ENCODE data around the gene ITIH5.

The ITIH5 gene

GRCh38 chr10:7529638-7530037 lies 137.1 kb downstream of the ITIH5 start:
- in situ Hi-C loops (cut with HindIII; ENCODE audit: low sequenced_read_pairs): loop anchor here (10.0 kb wide), 3 partner anchors 85 to 1775 kb away; no protein-coding TSS in a partner anchor

DNA sequence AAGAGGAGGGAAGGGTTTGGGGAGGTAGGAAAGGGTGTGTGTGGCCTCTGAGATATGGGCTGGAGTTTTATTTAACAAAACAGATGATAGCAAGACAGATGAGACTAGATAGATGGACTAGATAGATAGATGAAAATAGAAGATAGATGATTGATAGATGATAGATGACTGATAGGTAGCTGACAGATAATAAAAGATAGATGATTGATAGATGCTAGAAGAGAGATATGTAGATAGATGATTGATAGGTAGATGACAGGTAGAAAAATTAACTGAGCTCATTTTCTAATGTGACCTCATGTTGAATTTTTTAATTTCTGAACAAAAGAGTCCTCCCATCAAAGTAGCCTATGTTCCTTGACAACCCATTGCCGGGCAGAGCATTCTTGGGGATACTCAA lies 139.3 kb downstream of the ITIH5 start:
- in situ Hi-C loops (cut with HindIII; ENCODE audit: low sequenced_read_pairs): no loop called here

DNA sequence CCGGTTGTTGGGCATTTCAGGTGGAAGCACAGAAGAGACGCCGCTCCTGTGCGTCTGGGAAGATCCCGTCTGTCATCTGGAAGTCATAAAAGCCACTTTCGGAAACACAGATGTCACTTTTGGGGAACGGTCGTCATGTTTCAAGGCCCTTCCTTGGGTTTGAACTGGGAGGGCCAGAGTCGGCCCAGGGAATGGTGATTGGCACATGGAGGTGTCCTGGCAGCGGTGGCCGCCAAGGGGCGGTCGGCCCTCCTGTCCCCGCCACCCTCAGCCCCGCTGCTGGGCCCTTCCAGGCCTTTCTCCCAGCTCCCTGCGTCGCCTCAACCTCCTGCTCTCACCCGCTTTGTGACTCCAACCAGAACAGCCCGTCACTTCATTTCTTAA lies 140.8 kb downstream of the ITIH5 start:
- in situ Hi-C loops (cut with HindIII; ENCODE audit: low sequenced_read_pairs): no loop called here

GRCh38 chr10:7525314-7526016 lies 141.3 kb downstream of the ITIH5 start:
- in situ Hi-C loops (cut with HindIII; ENCODE audit: low sequenced_read_pairs): no loop called here

DNA sequence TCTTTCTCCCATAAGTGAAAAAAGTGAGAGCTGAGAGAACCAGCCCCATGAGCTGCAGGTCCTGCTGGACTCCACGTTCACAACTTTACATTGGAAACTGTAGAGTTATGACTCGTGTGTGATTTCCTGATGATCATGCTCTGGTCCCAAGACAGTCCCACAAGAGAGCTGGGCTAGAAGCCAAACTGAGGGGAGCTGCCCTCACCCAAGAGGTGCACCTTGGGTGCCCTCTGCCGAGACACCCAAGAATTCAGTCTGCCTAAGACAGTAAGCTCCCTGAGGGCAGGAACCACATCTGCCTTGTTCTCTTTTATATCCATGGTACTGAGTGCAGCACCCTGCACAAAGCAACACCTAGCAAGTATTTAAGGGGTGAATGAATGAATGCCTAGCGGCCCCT lies 143.1 kb downstream of the ITIH5 start:
- in situ Hi-C loops (cut with HindIII; ENCODE audit: low sequenced_read_pairs): no loop called here

GRCh38 chr10:7520507-7521485 lies 146.0 kb downstream of the ITIH5 start:
- in situ Hi-C loops (cut with HindIII; ENCODE audit: low sequenced_read_pairs): no loop called here

- in situ Hi-C loops (cut with HindIII; ENCODE audit: low sequenced_read_pairs): no loop called here
Measured at GRCh38 chr10:7519351-7519750, 147.4 kb downstream of the ITIH5 start.

DNA sequence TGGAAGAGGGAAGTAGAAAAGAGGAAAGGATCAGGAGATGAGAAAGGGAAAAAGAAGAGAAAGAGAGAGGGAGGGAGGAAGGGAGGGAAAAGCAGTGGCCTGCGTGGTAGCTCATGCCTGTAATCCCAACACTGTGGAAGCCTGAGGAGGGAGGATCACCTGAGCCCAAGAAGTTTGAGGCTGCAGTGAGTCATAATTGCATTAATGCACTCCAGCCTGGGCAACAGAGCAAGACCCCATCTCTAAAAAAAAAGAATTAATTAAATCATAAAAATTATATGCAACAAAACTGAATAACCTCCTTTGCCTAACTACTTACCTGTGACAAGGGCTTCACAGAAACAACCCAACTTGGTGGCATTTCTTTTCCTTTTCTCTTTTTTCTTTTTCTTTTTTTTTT lies 148.1 kb downstream of the ITIH5 start:
- in situ Hi-C loops (cut with HindIII; ENCODE audit: low sequenced_read_pairs): no loop called here

DNA sequence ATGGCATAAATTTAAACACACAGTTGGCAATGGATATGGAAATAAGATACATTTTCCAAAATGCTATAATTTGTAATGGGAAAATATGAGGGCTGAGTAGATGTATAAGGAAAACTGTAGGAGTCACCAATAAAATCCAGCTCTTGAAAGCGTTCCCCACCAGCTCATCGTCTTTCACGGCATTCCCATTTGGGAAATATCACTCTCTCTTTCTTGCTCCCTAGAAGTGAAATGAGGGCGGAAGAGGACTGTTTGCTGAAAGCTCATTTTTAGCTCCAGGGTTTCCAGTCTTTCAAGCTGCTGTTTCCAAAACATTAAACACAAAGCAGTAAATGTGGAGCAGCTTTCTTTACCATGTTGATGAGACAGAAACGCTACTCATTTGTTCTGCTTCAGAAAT lies 151.3 kb downstream of the ITIH5 start:
- in situ Hi-C loops (cut with HindIII; ENCODE audit: low sequenced_read_pairs): no loop called here

DNA sequence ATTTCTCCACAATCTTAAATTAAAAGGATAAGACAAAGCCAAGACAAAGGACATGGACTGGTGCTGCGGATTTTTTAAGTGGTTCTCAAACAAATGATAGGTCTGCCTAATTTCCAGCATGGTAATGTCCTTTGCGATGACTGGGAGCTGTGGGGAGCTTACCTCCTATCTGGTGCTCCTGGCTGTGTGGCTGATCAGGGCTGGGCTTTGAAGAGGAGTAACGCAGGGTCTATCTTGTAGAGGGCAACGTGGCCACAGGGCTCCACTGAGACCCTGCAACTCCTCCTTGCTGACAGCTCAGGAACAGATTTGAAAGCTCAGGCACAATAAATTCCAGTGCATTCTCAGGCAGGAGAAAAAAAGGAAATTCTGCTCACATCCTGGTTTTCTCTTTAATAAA lies 152.8 kb downstream of the ITIH5 start:
- in situ Hi-C loops (cut with HindIII; ENCODE audit: low sequenced_read_pairs): no loop called here

DNA sequence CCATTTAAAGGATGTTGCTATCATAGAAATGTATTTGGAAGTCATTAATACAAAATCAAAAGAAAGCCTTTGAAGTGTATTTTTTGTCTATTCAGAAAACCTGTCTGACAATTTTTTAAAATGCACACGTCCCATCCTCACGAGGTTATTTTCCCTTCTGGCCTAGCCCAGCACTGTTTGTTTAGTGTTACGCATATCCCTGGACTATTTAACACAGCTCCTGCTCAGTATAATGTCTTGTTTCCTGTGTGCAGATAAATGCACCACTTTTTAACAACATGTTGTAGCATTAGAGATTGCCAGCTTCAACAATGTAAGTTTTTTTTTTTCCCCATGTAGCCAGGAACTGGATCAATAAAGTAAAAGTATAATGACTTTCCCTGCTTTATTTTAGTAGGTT lies 153.3 kb downstream of the ITIH5 start:
- in situ Hi-C loops (cut with HindIII; ENCODE audit: low sequenced_read_pairs): no loop called here

DNA sequence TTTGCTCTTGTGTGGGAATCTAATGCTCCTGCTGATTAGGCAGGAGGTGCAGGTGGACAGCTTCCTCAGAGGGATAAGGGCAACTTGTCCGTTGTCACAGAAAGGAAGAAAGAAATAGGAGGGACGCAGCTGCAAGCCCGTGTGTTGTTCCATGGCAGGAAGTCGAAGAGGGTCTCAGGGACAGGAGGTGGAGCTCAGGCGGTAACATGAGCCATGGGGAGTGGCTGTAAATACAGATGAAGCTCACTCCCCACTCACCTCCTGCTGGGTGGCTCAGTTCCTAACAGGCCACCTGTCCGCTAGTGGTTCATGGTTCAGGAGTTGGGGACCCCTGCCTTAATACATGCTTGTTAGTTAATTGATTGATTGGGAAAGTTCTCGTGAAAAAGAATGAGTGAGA lies 154.3 kb downstream of the ITIH5 start:
- in situ Hi-C loops (cut with HindIII; ENCODE audit: low sequenced_read_pairs): no loop called here

GRCh38 chr10:7511612-7512011 lies 155.2 kb downstream of the ITIH5 start:
- in situ Hi-C loops (cut with HindIII; ENCODE audit: low sequenced_read_pairs): no loop called here
